K562 (cell line): ENCODE results near the gene PELI3. TPM values are rescaled to one million over a fixed set of nuclear protein-coding genes. Genes with fewer than 3 reads are reported as not detected.

Experiments
- ARID3A ChIP-seq: IDR thresholded peaks from 2 replicates; pipeline ENCODE4 v1.6.1; 2012; ENCODE audit warnings: low read depth, low read length, improper control_type of control experiment, borderline replicate concordance
- ASH1L ChIP-seq: fragments of 450-650 bp; IDR thresholded peaks from 2 replicates; pipeline ENCODE4 v1.6.1; 2018; ENCODE audit warnings: borderline replicate concordance, mild to moderate bottlenecking, low read depth; ENCODE audit not compliant: partially characterized antibody
- CCNT2 ChIP-seq: IDR thresholded peaks from 2 replicates; pipeline ENCODE4 v1.6.1; 2011; ENCODE audit warnings: borderline replicate concordance, low read depth, mild to moderate bottlenecking, moderate library complexity, mixed read lengths, low read length; ENCODE audit not compliant: insufficient read length; ENCODE audit errors: extremely low read depth
- CREB3 ChIP-seq: fragments of 450-650 bp; conservative IDR thresholded peaks from 2 replicates; pipeline ENCODE4 v1.6.1; 2016; ENCODE audit warnings: missing genetic modification characterization, low read depth, mild to moderate bottlenecking, missing compliant biosample characterization, moderate library complexity
- DACH1 ChIP-seq: fragments of 450-650 bp; IDR thresholded peaks from 2 replicates; pipeline ENCODE4 v1.6.1; 2018; ENCODE audit not compliant: partially characterized antibody
- GTF2B ChIP-seq: IDR thresholded peaks from 2 replicates; pipeline ENCODE4 v1.6.1; 2011; ENCODE audit not compliant: insufficient read length; ENCODE audit errors: extremely low read depth
- IRF1 ChIP-seq: sonication (generic); formaldehyde crosslinking; IDR thresholded peaks from 2 replicates; pipeline ENCODE4 v1.8.0; 2022; ENCODE audit warnings: missing genetic modification reagents, mild to moderate bottlenecking, borderline replicate concordance
- MEIS2 ChIP-seq: fragments of 450-650 bp; IDR thresholded peaks from 2 replicates; pipeline ENCODE4 v1.6.1; 2014; ENCODE audit warnings: mild to moderate bottlenecking; ENCODE audit not compliant: partially characterized antibody
- PHF8 ChIP-seq: fragments of 200-600 bp; sonication (generic); IDR thresholded peaks from 2 replicates; pipeline ENCODE4 v1.6.1; 2012; ENCODE audit warnings: mixed run types, mild to moderate bottlenecking, inconsistent platforms, low read length, moderate library complexity, borderline replicate concordance
- ZBTB17 ChIP-seq: fragments of 450-650 bp; formaldehyde crosslinking; IDR thresholded peaks from 2 replicates; pipeline ENCODE4 v1.4.0; 2020; ENCODE audit warnings: mild to moderate bottlenecking
- polyA plus RNA-seq, 8 experiments: library from polyadenylated mRNA; depleted of rRNA in 4 of 8; stranded (reverse) in 5 of 8; unstranded in 3 of 8; fragments of >200 nt; fragmentation: Nextera tagmentation in 2 of 8; fragmentation: Illumina TruSeq in 1 of 8; extraction: Ambion mirVana in 2 of 8; extraction: Trizol in 1 of 8; gene quantifications; 2 replicates each; pipeline versions ENCODE4 v1.2.1 to v1.2.3, GENCODE V29; 2011 to 2014; ENCODE audit warnings: inconsistent platforms in 1 of 8, missing spikeins in 1 of 8
- total RNA-seq, 7 experiments: library from RNA; depleted of rRNA in 6 of 7; stranded (reverse); fragments of >200 nt in 6 of 7; fragmentation: Illumina TruSeq in 2 of 7; extraction: Trizol in 2 of 7; gene quantifications; 2 replicates each; pipeline versions ENCODE4 v1.2.1 to v1.2.3, GENCODE V29; 2011 to 2021; ENCODE audit warnings: low replicate concordance in 1 of 7

PELI3 gene
- total and polyA plus RNA-seq, 9 of the 15 experiments (the other 6 are each of a cell fraction or from before 2014, with no cell fraction given), result 0.17 to 4.2 (median 1.9) TPM

- no peak for TF ChIP-seq CREB3
- TF ChIP-seq DACH1, result no peak
- no peak for TF ChIP-seq ZBTB17
- TF ChIP-seq ASH1L, result no peak
- no peak for TF ChIP-seq GTF2B
- no peak for TF ChIP-seq ARID3A
- no peak for TF ChIP-seq CCNT2
- TF ChIP-seq IRF1, result no peak
- TF ChIP-seq MEIS2, result no peak
- no peak for TF ChIP-seq PHF8
Measured at GRCh38 chr11:66476173-66476840, 9.6 kb downstream of the PELI3 start (continued).
